A673 (cell line): Measurements from ENCODE around the gene SPATS2L.

ENCODE experiments used
- CTCF ChIP-seq: fragments of 300-800, 200-600 bp; sonication (generic); conservative IDR thresholded peaks from 2 replicates; pipeline ENCODE4 v1.5.1; 2017; ENCODE audit warnings: low read depth, mild to moderate bottlenecking, antibody characterized with exemption, low read length, moderate library complexity, mixed read lengths
- EZH2 ChIP-seq: fragments of 200-600 bp; sonication (generic); IDR thresholded peaks from 2 replicates; pipeline ENCODE4 v1.6.1; 2017; ENCODE audit warnings: borderline replicate concordance, low read depth, mild to moderate bottlenecking, mixed read lengths, antibody characterized with exemption, low read length; ENCODE audit not compliant: poor library complexity, severe bottlenecking

- TF ChIP-seq EZH2 (no peak), CTCF (no peak)
These were observed 47.5 kb upstream of the SPATS2L start for GRCh38 chr2:200258881-200259576.
